Kidney (tissue), 14 donors: ENCODE results near the gene MITF. TPM values are rescaled to one million over a fixed set of nuclear protein-coding genes. Genes with fewer than 3 reads are reported as not detected.

Source experiments
- DNase-seq, 5 donors: peaks; one replicate each; pipeline ENCODE4 v3.0.0-alpha.2; 2013 to 2020
- FAIRE-seq: peaks from 2 replicates; lab custom pipeline; 2012; peaks lifted over from hg19 to GRCh38; lab: Jason Lieb, UNC
- H3K27ac ChIP-seq, 2 donors: one replicate each; pipeline ENCODE4 v1.7.0; 2013; ENCODE audit warnings: low read depth in 2 of 2, low read length in 2 of 2, inconsistent platforms in 1 of 2
- H3K27me3 ChIP-seq: one replicate; pipeline ENCODE4 v1.7.1; 2013; ENCODE audit warnings: low read length, inconsistent platforms; ENCODE audit not compliant: control insufficient read depth, insufficient read depth
- H3K36me3 ChIP-seq, 3 donors: one replicate each; pipeline versions ENCODE4 v1.7.0 to v1.7.1; 2013; ENCODE audit warnings: low read length in 3 of 3, control low read depth in 1 of 3, inconsistent platforms in 1 of 3; ENCODE audit not compliant: insufficient read depth in 3 of 3, control insufficient read depth in 2 of 3
- H3K4me1 ChIP-seq, 3 donors: one replicate each; pipeline versions ENCODE4 v1.7.0 to v1.7.1; 2013; ENCODE audit warnings: low read length in 3 of 3, inconsistent platforms in 1 of 3, low read depth in 1 of 3; ENCODE audit not compliant: control insufficient read depth in 2 of 3, insufficient read depth in 2 of 3
- H3K4me3 ChIP-seq, 3 donors: one replicate each; pipeline versions ENCODE4 v1.7.0 to v1.8.1; 2013; ENCODE audit warnings: low read length in 3 of 3, control low read depth in 1 of 3, inconsistent platforms in 1 of 3
- H3K9ac ChIP-seq, 3 donors: one replicate each; pipeline versions ENCODE4 v1.7.0 to v1.7.1; 2013; ENCODE audit warnings: low read length in 3 of 3, control low read depth in 1 of 3, inconsistent platforms in 1 of 3
- H3K9me3 ChIP-seq, 3 donors: one replicate each; pipeline versions ENCODE4 v1.7.0 to v1.7.1; 2013; ENCODE audit warnings: low read length in 3 of 3, control low read depth in 1 of 3, inconsistent platforms in 1 of 3; ENCODE audit not compliant: control insufficient read depth in 2 of 3, insufficient read depth in 1 of 3
- CTCF ChIP-seq: IDR thresholded peaks from 3 replicates; pipeline ENCODE4 v1.5.1; 2012; ENCODE audit warnings: mild to moderate bottlenecking, moderate library complexity, borderline replicate concordance; ENCODE audit not compliant: insufficient read depth; ENCODE audit errors: extremely low read depth
- intact Hi-C: fragments of 100-400 bp; cut with DNase I; formaldehyde crosslinking; loops from one replicate; pipeline ENCODE4 v1.11.1; 2022
- polyA plus RNA-seq: library from polyadenylated mRNA; stranded (reverse); fragments of 350-450 nt; fragmentation: Illumina TruSeq; extraction: RNeasy Lipid Tissue Mini Kit (QIAGEN cat#74804); gene quantifications from one replicate; pipeline ENCODE4 v1.2.3, GENCODE V29; 2014; ENCODE audit warnings: low read depth, low replicate concordance; ENCODE audit not compliant: insufficient read depth
- total RNA-seq: library from RNA; stranded (reverse); fragmentation: NEBNext Ultra II Directional; extraction: Animal tissue kit (Norgen Biotek cat#: 25700); gene quantifications from one replicate; pipeline ENCODE4 v1.2.1, GENCODE V29; 2021
- donor health status: control.
- donor health status: control.
- donor health status: control.
- donor health status: control.
- donor health status: control.
- donor health status: DM: yes; HTN: yes; CAD: no.
- donor health status: Normal renal cell carcinoma (clear cell type).

Gene MITF
- total and polyA plus RNA-seq, 2 donors from 2014 or later, result 14.1 to 52.6 TPM

- no peaks in the 10 kb centered on the region for H3K9me3 ChIP-seq
- no peak overlapping the region for H3K4me3 ChIP-seq
- H3K27ac ChIP-seq, result no peak overlapping the region
- H3K9ac ChIP-seq, result peak overlapping the region in 1 of 3 donors; percentile 5
- intact Hi-C loops, result no loop called here
- H3K4me1 ChIP-seq, result no peaks in the 10 kb centered on the region
- DNase-seq (no peak), FAIRE-seq (no peak)
- no peaks in the 10 kb centered on the region for H3K27me3 ChIP-seq
- no peak for TF ChIP-seq CTCF
- no peaks in the 10 kb centered on the region for H3K36me3 ChIP-seq
These were observed 6.9 kb downstream of the MITF start for GRCh38 chr3:69746119-69746518.

- H3K9me3 ChIP-seq, result no peaks in the 10 kb centered on the region
- no peaks in the 10 kb centered on the region for H3K27me3 ChIP-seq
- intact Hi-C loops, result no loop called here
- no peak for TF ChIP-seq CTCF
- no peaks in the 10 kb centered on the region for H3K36me3 ChIP-seq
- FAIRE-seq, result no peak
- no peak overlapping the region for H3K27ac ChIP-seq
- no peak for DNase-seq
- no peak overlapping the region for H3K9ac ChIP-seq
- no peak overlapping the region for H3K4me3 ChIP-seq
- no peaks in the 10 kb centered on the region for H3K4me1 ChIP-seq
These were observed 8.4 kb downstream of the MITF start for GRCh38 chr3:69747511-69748258.

GRCh38 chr3:69748503-69748902 is 9.2 kb downstream of the MITF start:
- TF ChIP-seq CTCF, result no peak
- H3K36me3 ChIP-seq, result no peaks in the 10 kb centered on the region
- no peak overlapping the region for H3K4me3 ChIP-seq
- no peaks in the 10 kb centered on the region for H3K9me3 ChIP-seq
- H3K4me1 ChIP-seq, result no peaks in the 10 kb centered on the region
- FAIRE-seq (no peak), DNase-seq (no peak)
- H3K27ac ChIP-seq, result no peak overlapping the region
- no peaks in the 10 kb centered on the region for H3K27me3 ChIP-seq
- intact Hi-C loops, result no loop called here
- H3K9ac ChIP-seq, result no peak overlapping the region
